ENCODE measurements around the gene CBLIF.
"Not testable (repeated sequence)": the region's sequence is repeated elsewhere in the genome, so short reads cannot be mapped to it uniquely, and the experiment has no call there.

CBLIF gene

DNA sequence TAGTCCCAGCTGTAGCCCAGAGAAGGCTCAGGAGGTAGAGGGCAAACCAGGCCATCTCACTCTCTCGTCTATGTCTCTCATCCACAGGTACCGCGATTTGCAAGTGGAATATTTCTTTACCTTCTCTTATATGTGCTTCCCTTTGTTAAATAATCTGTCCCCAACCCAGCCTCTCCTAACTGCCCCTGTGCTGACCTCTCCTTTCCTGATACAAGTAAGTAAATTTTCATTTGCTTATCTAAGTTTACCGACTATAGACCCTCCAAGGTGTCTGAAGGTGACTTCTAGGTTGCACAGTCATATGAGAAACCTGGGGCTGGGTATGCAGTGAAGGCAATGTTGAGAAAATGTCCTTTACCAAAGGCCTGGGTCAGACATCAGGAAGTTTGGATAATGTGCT lies at the start of gene CBLIF:
Gene CBLIF, minus strand, starts transcription at position 101 of the 400 bp plus-strand sequence. Its CDS starts 46 bp downstream, at position 55.
- no peak for DNase-seq

DNA sequence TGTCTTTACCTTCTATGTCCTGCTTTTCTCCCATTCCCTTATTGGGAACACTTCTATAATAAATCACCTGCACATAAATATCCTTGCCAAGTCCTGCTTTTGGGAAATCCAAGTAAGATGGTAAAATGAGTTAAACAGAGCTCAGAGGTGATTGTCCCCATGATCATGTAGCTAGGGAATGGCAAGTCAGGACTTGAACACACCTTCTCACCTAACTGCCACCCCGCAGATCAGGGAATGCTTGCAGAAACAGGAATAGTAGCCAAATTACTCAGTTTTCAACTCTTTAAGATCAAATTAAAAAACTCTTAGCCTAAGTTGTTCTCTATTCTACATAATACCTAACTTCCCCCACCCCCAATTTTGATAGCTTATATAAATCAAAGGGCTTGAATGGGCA lies 49.3 kb upstream of the CBLIF start:
- no peak for DNase-seq

DNA sequence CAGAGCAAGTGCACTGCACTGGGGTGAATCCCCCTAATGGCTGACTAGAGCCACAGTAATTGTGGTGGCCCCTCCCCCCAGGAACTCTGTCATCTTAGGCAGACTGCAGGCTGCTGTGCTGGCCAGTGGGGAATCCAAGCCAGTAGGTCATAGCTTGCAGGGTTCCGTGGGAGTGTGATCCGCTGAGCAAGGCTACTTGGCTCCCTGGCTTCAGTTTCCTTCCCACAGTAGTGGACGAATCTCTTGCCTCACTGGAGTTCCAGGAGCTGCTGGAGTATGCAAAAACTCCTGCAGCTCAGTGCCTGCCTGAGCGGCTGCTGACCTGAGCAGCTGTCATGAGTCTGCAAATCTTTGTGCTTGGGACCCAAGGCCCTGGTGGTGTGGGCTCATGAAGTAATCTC lies 46.5 kb upstream of the CBLIF start:
- DNase-seq = no peak

GRCh38 chr11:59887156-59887555 lies 41.9 kb upstream of the CBLIF start:
- DNase-seq = not testable (repeated sequence)

DNA sequence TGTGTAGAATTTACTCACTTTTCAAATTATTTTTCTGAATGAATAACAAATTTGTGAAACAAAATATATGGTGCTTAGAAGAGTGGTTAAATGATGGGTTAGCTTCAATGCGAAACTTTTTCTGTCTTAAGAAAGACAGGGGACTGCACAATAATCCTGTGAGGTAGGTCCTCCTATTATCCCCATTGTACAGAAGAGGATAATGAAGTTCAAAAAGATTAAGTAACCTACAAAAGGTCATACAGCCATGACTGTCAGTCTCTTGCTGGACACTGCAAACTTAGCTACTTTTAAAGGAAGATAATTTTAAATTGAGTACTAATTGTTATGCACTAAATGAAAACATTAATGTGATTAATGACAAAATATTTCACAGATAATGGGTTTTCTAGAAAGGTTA lies 38.3 kb upstream of the CBLIF start:
- DNase-seq = no peak

DNA sequence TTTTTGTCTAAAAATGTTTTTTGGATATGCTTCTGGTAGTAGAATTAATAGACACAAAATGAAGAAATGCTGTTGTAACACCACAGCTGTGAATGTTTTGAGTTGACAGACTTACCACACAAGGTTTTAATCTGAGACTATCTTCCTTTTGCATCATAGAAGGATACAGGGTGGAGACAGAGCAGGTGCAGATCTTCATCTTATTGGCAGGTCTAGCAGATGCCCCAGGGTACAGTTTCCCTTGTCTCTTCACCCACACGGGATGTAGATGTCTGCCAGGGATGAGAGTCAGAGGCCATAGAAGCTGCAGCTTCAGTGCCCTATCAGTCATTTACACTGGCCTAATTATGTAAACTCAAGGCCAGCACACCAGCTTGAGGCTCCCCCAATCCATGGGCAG lies 34.3 kb upstream of the CBLIF start:
- no peak for DNase-seq

- DNase-seq = no peak
Measured at GRCh38 chr11:59878575-59878974, 33.3 kb upstream of the CBLIF start, which contains the start of gene OOSP3. Gene OOSP3, plus strand, starts transcription at chr11:59878782. Its CDS starts 27 bp downstream, at chr11:59878809.

DNA sequence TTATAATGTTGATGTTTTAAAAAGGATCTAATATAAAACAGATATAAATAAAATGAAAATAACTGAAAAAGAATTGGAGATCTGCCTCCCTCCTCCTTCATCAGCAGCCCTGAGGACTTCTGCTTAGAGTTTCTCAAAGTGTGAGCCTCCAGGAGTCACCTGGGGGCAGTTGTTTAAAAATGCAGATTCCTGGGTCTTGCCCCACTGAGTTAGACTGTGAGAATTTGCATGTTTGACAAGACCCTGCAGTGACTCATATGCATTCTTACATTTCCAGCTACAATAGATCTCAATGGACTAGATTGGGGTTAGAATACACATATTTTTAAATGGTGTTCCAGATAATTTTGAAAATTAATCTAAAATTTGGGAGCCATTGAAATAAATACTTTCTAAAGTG lies 32.5 kb upstream of the CBLIF start:
- DNase-seq = no peak

DNA sequence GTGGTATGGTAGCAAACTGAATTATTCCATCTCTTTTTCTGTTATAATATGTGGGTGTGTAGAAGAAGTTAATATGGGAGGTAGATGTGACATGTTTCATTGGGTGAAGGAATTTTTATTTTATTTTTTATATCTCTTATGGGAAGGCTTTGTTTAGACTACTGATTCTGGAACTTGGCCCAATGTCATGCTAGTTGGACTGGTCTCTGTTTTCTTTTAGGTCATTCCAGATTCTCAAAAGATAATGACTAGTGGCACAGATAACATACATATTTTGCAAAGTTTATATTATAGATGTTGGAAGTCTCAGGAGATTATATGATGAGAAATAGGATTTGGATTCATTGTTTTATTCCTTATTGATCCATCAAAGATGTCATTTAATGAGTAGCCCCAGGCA lies 32.0 kb upstream of the CBLIF start:
- DNase-seq = no peak

DNA sequence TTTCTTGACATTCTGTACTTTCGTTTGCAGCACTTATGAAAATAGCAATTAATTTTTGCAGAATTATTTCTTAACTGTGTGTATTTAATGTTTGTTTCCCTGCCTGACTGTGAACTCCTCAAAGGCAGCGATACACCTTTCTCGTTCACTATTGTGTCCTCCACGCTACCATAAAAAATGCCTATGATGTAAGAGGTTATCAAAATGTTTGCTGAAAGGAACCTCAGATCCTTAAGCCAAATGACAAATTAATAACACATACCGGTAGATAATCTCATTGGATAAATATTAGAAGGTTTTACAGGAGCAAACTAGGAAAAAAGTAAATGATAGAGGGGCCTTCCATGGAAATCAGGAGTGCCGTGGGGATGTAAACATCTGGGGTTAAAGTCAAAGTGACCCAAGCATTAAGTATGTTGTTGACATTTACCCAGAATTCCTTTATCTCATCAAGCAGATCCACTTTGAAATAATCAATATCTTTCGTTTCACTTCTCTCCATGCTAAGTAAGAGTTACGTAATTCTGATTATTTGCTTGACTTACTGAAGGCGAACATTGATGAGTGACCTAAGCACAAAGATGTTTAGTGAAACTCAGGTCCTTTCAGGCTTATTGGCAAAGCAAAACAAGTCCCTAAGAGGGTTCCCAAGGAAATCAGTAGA lies 30.7 kb upstream of the CBLIF start:
- DNase-seq = no peak

- DNase-seq = no peak
Measured at GRCh38 chr11:59872076-59872475, 26.8 kb upstream of the CBLIF start.

GRCh38 chr11:59867946-59868345 lies 22.6 kb upstream of the CBLIF start:
- no peak for DNase-seq

DNA sequence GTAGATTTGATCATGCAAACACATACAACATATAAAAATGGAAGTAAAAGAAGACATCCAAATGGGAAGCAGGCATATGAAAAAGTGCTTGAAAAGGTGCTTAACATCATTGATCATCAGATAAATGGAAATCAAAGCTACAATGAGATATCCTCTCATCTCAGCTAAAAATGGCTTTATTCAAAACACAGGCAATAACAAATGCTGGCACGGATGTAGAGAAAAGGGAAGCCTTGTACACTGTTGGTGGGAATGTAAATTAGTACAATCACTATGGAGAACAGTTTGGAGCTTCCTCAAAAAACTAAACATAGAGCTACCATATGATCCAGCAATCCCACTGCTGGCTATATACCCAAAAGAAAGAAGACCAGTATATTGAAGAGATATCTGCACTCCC lies 21.5 kb upstream of the CBLIF start:
- DNase-seq = no peak

GRCh38 chr11:59866397-59866796 lies 21.1 kb upstream of the CBLIF start, which contains the start of gene TCN1:
Gene TCN1, minus strand, starts transcription at chr11:59866487. Its CDS starts 17 bp downstream, at chr11:59866470.
- DNase-seq = no peak

DNA sequence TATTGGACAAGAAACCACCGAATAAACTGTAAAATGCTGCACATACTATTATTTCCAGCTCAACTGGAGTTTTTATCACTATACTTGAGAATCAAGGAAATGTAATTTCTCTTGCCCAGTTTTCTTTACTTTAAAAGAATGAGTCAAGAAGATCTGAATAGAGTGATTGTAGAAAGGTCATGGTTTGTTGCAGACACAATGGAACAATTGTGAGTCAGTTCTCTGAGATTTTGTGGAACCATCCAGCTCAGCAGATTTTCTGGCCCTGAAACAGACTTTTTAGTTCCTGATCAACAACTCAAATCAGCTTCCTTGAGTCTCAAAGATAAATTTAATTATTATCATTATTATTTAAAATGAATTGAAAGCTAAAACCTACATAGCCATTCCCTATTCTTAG lies 19.7 kb upstream of the CBLIF start:
- DNase-seq = no peak

DNA sequence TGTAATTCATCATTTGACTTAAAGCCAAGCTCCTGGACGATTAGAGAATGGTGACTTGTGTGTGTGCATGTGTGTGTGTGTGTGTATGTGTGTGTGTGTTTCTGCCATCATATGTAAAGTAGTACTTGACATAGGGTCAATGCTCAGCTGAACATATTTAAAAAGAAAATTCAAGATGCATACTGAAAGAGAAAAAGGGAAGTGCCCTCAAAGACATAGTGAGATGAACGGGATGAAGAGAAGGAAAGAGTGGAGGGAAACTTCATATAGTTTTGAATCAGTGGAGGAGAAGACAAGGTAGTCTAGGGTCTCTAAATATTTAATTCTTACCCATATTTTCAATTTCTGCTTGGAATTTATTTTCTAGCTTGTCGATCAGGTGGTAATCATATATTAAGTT lies 17.0 kb upstream of the CBLIF start:
- DNase-seq = no peak

DNA sequence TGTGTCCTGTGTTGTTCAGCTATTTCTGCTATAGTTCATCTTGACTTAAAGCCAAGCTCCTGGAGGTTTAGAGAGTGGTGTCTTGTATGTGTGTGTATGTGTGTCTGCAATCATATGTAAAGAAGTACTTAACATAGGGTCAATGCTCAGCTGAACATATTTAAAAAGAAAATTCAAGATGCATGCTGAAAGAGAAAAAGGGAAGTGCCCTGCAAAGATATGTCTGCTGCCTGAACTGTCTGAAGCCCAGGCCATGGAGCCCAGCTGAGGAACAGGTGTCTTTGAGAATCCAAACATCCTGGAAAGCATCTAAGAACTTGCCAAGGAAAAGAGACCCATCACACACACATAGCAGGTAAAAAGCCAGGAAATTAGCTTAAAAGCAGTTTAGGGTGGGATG lies 14.4 kb upstream of the CBLIF start:
- DNase-seq = no peak

DNA sequence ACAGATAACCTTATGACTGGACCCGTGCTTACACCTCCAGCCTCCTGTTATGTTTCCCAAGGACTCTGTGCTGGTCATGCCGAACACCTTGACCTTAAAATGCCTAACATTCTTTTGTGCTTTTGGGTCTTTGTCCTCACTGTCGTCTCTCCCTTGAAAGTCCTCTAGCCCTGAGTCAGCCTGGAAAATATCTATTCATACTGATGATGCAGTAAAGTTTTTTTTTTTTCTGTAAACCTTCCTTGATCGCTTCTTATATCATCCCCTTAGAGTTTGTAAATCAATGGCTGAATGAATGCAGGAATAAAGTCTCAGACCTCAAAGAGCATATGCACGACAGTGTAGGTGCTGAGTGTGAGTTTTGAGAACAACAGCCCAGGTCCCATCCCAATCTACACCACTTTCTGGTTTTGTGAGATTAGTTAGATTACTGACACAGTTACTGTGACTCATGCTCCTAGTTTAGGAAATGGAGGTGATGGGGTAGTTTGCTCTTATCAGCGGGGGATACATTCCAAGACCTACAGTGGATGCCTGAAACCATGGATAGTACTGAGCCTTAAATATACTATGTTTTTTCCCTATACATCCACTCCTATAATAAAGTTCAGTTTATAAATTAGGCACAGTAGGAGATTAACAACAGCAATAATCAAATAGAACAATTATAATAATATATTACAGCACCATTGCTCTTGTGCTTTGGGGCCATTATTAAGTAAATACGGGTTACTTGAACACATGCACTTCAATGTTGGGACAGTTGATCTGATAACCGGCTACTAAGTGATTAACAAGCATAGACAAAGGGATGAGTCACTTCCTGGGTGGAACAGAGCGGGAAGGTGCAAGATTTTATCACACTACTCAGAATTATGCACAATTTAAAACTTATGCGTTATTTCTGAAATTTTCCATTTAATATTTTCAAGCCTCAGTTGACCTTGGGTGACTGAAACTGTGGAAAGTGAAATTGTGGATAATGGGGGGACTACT lies 12.4 kb upstream of the CBLIF start:
- no peak for DNase-seq

- no peak for DNase-seq
Measured at GRCh38 chr11:59854871-59855270, 9.6 kb upstream of the CBLIF start.

DNA sequence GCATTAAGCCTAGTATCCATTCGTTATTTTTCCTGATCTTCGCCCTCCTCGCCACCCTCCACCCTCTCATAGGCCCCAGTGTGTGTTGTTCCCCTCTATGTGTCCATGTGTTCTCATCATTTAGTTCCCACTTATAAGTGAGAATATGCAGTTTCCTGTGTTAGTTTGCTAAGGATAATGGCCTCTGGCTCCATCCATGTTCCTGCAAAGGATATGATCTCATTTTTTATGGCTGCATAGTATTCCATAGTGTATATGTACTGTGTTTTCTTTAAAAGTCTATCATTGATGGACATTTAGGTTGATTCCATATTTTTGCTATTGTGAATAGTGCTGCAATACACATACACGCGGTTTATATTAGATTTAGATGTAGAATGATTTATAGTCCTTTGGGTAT lies 6.1 kb upstream of the CBLIF start:
- not testable (repeated sequence) for DNase-seq

- not testable (repeated sequence) for DNase-seq
Measured at GRCh38 chr11:59849551-59849950, 4.3 kb upstream of the CBLIF start.

DNA sequence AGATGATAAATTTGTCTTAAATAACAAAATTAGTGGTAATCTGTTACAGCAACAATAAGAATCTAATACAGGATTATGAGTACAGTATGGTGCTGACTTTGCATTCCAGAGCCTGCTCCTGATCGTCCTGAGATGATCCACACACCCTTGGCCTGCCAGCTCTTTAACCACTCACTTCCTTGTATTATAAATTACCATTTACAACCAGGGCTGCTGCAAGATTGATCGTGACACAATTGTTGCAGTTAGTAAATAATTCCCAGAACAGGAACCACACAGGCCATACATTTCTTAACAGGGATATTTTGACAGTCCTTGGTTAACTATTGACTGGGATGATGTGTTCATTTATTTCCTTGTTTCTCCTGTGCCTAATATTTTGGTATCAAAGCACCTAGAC lies 3.8 kb upstream of the CBLIF start:
- no peak for DNase-seq

- DNase-seq = not testable (repeated sequence)
Measured at GRCh38 chr11:59848439-59848838, 3.1 kb upstream of the CBLIF start.

DNA sequence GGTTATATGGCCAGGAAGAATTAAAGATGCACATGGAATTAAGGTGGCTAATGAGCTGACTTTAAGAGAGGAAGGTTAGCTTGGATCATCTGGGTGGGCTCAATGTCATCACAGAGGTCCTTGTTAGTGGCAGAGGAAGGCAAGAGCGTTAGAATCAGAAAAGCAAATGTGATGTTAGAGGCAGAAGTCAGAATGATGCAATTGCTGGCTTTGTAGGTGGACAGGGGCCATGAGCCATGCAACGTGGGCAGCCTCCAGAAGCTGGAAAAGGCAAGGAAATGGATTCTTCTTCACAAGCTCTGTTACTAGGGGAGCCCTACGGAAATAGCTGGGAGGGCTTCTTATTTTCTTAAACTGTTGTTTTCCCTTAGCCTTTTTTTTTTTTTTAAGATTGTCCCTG lies 2.3 kb upstream of the CBLIF start:
- DNase-seq = no peak

All from NCI-H2107 (cell line).